SU-DHL-6 (cell line): ENCODE measurements around the gene FABP1.

Experiments
- H2AFZ ChIP-seq: fragments of 200-600 bp; sonication (generic); 2 replicates; pipeline ENCODE4 v1.6.1; 2014; ENCODE audit warnings: low read depth, mild to moderate bottlenecking, moderate library complexity, mixed read lengths, antibody characterized with exemption, low read length; ENCODE audit not compliant: severe bottlenecking
- H3F3A ChIP-seq: fragments of 200-600 bp; shearing (Covaris generic); 2 replicates; pipeline ENCODE4 v1.6.0; 2016; ENCODE audit warnings: antibody characterized with exemption, mild to moderate bottlenecking; ENCODE audit not compliant: insufficient read depth
- H3K27ac ChIP-seq: fragments of 200-600 bp; sonication (generic); 2 replicates; pipeline ENCODE4 v1.5.1; 2016; ENCODE audit warnings: low read depth, mild to moderate bottlenecking, low read length, moderate library complexity, mixed read lengths
- H3K27me3 ChIP-seq: fragments of 200-600 bp; sonication (generic), shearing (Covaris generic); 2 replicates; pipeline ENCODE4 v1.6.0; 2014; ENCODE audit warnings: mild to moderate bottlenecking, low read length
- H3K36me3 ChIP-seq: fragments of 200-600 bp; sonication (generic); 2 replicates; pipeline ENCODE4 v1.6.1; 2014; ENCODE audit warnings: mild to moderate bottlenecking, low read length, mixed read lengths
- H3K4me2 ChIP-seq: fragments of 300-600, 200-600 bp; shearing (Covaris generic), sonication (generic); 2 replicates; pipeline ENCODE4 v1.6.0; 2014; ENCODE audit warnings: low read length, low read depth, mild to moderate bottlenecking; ENCODE audit not compliant: poor library complexity, severe bottlenecking
- H3K4me3 ChIP-seq: fragments of 200-600 bp; sonication (generic); 2 replicates; pipeline ENCODE4 v1.5.1; 2014; ENCODE audit warnings: antibody characterized with exemption, low read length, mild to moderate bottlenecking, mixed read lengths; ENCODE audit not compliant: insufficient read depth, poor library complexity, severe bottlenecking
- H3K79me2 ChIP-seq: fragments of 200-600 bp; sonication (generic); 2 replicates; pipeline ENCODE4 v1.6.1; 2014; ENCODE audit warnings: mild to moderate bottlenecking, low read length, moderate library complexity; ENCODE audit not compliant: insufficient read depth
- H3K9ac ChIP-seq: fragments of 200-600 bp; sonication (generic); 2 replicates; pipeline ENCODE4 v1.7.0; 2014; ENCODE audit warnings: mild to moderate bottlenecking, low read length
- H3K9me2 ChIP-seq: fragments of 200-600 bp; sonication (generic); replicated peaks from 2 replicates; pipeline ENCODE4 v1.6.1; 2014; ENCODE audit warnings: low read length; ENCODE audit not compliant: insufficient read depth
- H3K9me3 ChIP-seq: fragments of 200-600 bp; sonication (generic); 2 replicates; pipeline ENCODE4 v1.6.1; 2014; ENCODE audit warnings: low read length, mixed read lengths; ENCODE audit not compliant: insufficient read depth
- H4K20me1 ChIP-seq: fragments of 200-600 bp; sonication (generic); 2 replicates; pipeline ENCODE4 v1.6.1; 2014; ENCODE audit warnings: low read depth, mild to moderate bottlenecking, antibody characterized with exemption, low read length, moderate library complexity, mixed read lengths
- CTCF ChIP-seq: fragments of 200-600 bp; sonication (generic); IDR thresholded peaks from one replicate; pipeline ENCODE4 v1.5.1; 2017; ENCODE audit warnings: antibody characterized with exemption, mild to moderate bottlenecking, low read length, moderate library complexity; ENCODE audit not compliant: insufficient read depth, poor library complexity, severe bottlenecking
- EZH2phosphoT487 ChIP-seq: fragments of 200-600 bp; sonication (generic), shearing (Covaris generic); conservative IDR thresholded peaks from 2 replicates; pipeline ENCODE4 v1.6.1; 2018; ENCODE audit warnings: mild to moderate bottlenecking, antibody characterized with exemption, low read length, moderate library complexity, mixed read lengths

The FABP1 gene

GRCh38 chr2:88125924-88126771 lies 1.7 kb downstream of the FABP1 start:
- H3K27me3 ChIP-seq, result no peaks in the 10 kb centered on the region
- H3F3A ChIP-seq, result no peaks in the 10 kb centered on the region
- no peaks in the 10 kb centered on the region for H3K36me3 ChIP-seq
- no peak overlapping the region for H3K9ac ChIP-seq
- H3K27ac ChIP-seq, result no peak overlapping the region
- no peaks in the 10 kb centered on the region for H3K9me2 ChIP-seq
- no peaks in the 10 kb centered on the region for H3K9me3 ChIP-seq
- TF ChIP-seq EZH2phosphoT487, result no peak
- TF ChIP-seq CTCF, result no peak
- H4K20me1 ChIP-seq, result no peaks in the 10 kb centered on the region
- no peak overlapping the region for H3K4me2 ChIP-seq
- no peak overlapping the region for H3K4me3 ChIP-seq
- H2AFZ ChIP-seq, result no peak overlapping the region
- no peaks in the 10 kb centered on the region for H3K79me2 ChIP-seq

GRCh38 chr2:88125344-88125923 lies 2.4 kb downstream of the FABP1 start:
- H3K9ac ChIP-seq, result no peak overlapping the region
- no peak for TF ChIP-seq CTCF
- TF ChIP-seq EZH2phosphoT487, result no peak
- H3K27ac ChIP-seq, result no peak overlapping the region
- H3K9me3 ChIP-seq, result no peaks in the 10 kb centered on the region
- H3K27me3 ChIP-seq, result no peaks in the 10 kb centered on the region
- H3F3A ChIP-seq, result no peaks in the 10 kb centered on the region
- H3K4me3 ChIP-seq, result no peak overlapping the region
- no peaks in the 10 kb centered on the region for H3K36me3 ChIP-seq
- H4K20me1 ChIP-seq, result no peaks in the 10 kb centered on the region
- H3K79me2 ChIP-seq, result no peaks in the 10 kb centered on the region
- H2AFZ ChIP-seq, result no peak overlapping the region
- no peaks in the 10 kb centered on the region for H3K9me2 ChIP-seq
- H3K4me2 ChIP-seq, result no peak overlapping the region

GRCh38 chr2:88123975-88124917 lies 3.6 kb downstream of the FABP1 start:
- H3K9me3 ChIP-seq, result no peaks in the 10 kb centered on the region
- no peak overlapping the region for H3K4me2 ChIP-seq
- H2AFZ ChIP-seq, result no peak overlapping the region
- no peak overlapping the region for H3K27ac ChIP-seq
- H3K9me2 ChIP-seq, result no peaks in the 10 kb centered on the region
- H3K4me3 ChIP-seq, result no peak overlapping the region
- H3K79me2 ChIP-seq, result no peaks in the 10 kb centered on the region
- H4K20me1 ChIP-seq, result no peaks in the 10 kb centered on the region
- H3K9ac ChIP-seq, result no peak overlapping the region
- H3F3A ChIP-seq, result no peaks in the 10 kb centered on the region
- H3K36me3 ChIP-seq, result no peaks in the 10 kb centered on the region
- TF ChIP-seq EZH2phosphoT487 (no peak), CTCF (no peak)
- H3K27me3 ChIP-seq, result no peaks in the 10 kb centered on the region
